DOHH2 (cell line): ENCODE results near the gene KIAA0513.

ENCODE experiments used
- CTCF ChIP-seq: fragments of 200-600 bp; sonication (generic); IDR thresholded peaks from one replicate; pipeline ENCODE4 v1.5.1; 2014; ENCODE audit warnings: antibody characterized with exemption, mild to moderate bottlenecking, low read depth, low read length; ENCODE audit not compliant: poor library complexity, severe bottlenecking
- EZH2phosphoT487 ChIP-seq: fragments of 200-600 bp; sonication (generic); IDR thresholded peaks from 2 replicates; pipeline ENCODE4 v1.6.1; 2017; ENCODE audit warnings: borderline replicate concordance, mild to moderate bottlenecking, antibody characterized with exemption, low read length, moderate library complexity, mixed read lengths

GRCh38 chr16:85014311-85014710, 13.3 kb upstream of the KIAA0513 start:
- TF ChIP-seq CTCF, result no peak
- TF ChIP-seq EZH2phosphoT487, result no peak
